Vagina (tissue), 2 donors: Measurements from ENCODE around the gene KCNH2. TPM values are rescaled to one million over a fixed set of nuclear protein-coding genes. Genes with fewer than 3 reads are reported as not detected.

Experiments
- DNase-seq, 2 donors: peaks; one replicate each; pipeline ENCODE4 v3.0.0-alpha.2; 2017; ENCODE audit errors: extremely low spot score in 2 of 2
- H3K27ac ChIP-seq: fragments of 200-600 bp; sonication (generic); one replicate; pipeline ENCODE4 v1.5.1; 2019
- H3K27me3 ChIP-seq: fragments of 200-600 bp; sonication (generic); one replicate; pipeline ENCODE4 v1.5.1; 2019
- H3K36me3 ChIP-seq, 2 donors: fragments of 200-600 bp; sonication (generic); one replicate each; pipeline ENCODE4 v1.5.1; 2017 to 2019
- H3K4me1 ChIP-seq: fragments of 200-600 bp; sonication (generic); one replicate; pipeline ENCODE4 v1.5.1; 2019
- H3K4me3 ChIP-seq, 2 donors: fragments of 200-600 bp; sonication (generic); 1 replicate in 1 of 2; 2 replicates in 1 of 2; pipeline ENCODE4 v1.5.1; 2016 to 2019
- H3K9me3 ChIP-seq: fragments of 200-600 bp; sonication (generic); one replicate; pipeline ENCODE4 v1.5.1; 2019
- CTCF ChIP-seq, 3 experiments: fragments of 450-650 bp in 2 of 3; fragments of 200-600 bp in 1 of 3; sonication (generic) in 1 of 3; IDR thresholded peaks; one replicate each; pipeline ENCODE4 v1.5.1; 2017 to 2019; ENCODE audit warnings: antibody characterized with exemption in 3 of 3, mild to moderate bottlenecking in 2 of 3, moderate library complexity in 2 of 3
- POLR2A ChIP-seq, 2 donors: fragments of 450-650 bp; IDR thresholded peaks; one replicate each; pipeline ENCODE4 v1.6.1; 2017; ENCODE audit warnings: antibody characterized with exemption in 2 of 2, mild to moderate bottlenecking in 2 of 2, moderate library complexity in 2 of 2
- POLR2AphosphoS5 ChIP-seq, 2 donors: sonication (generic); formaldehyde crosslinking; IDR thresholded peaks; one replicate each; pipeline ENCODE4 v1.9.0; 2017; ENCODE audit warnings: antibody characterized with exemption in 2 of 2, mild to moderate bottlenecking in 2 of 2, low read depth in 1 of 2; ENCODE audit not compliant: insufficient read depth in 1 of 2
- intact Hi-C: fragments of 100-400 bp; cut with DNase I; formaldehyde crosslinking; loops from one replicate; pipeline ENCODE4 v1.15.1; 2023
- total RNA-seq: library from RNA; depleted of rRNA; stranded (reverse); fragments of >200 nt; gene quantifications from one replicate; pipeline ENCODE4 v1.2.3, GENCODE V29; 2016

Gene KCNH2
- total RNA-seq, 1 donor from 2014 or later = 6.4 TPM

- Histone ChIP-seq H3K9me3 (no peaks in the 10 kb centered on the region), H3K36me3 (no peaks in the 10 kb centered on the region), H3K4me3 (no peak overlapping the region), H3K27me3 (no peaks in the 10 kb centered on the region), H3K27ac (no peak overlapping the region), H3K4me1 (peaks cover 8% of the 10 kb centered on the region)
- no peak for DNase-seq
- TF ChIP-seq POLR2A (IDR thresholded peaks at IDR 0.05) (no peak), POLR2AphosphoS5 (IDR thresholded peaks at IDR 0.05; ENCODE audit: insufficient read depth in 1 of 2, low read depth in 1 of 2) (no peak), CTCF (IDR thresholded peaks at IDR 0.05) (no peak)
- intact Hi-C loops = no loop called here
Observed at GRCh38 chr7:150908173-150908572, 69.9 kb downstream of the KCNH2 start.

- H3K4me1 ChIP-seq = peaks cover 8% of the 10 kb centered on the region
- no peak overlapping the region for H3K27ac ChIP-seq
- no peaks in the 10 kb centered on the region for H3K27me3 ChIP-seq
- no peak for DNase-seq
- no peaks in the 10 kb centered on the region for H3K36me3 ChIP-seq
- no peak overlapping the region for H3K4me3 ChIP-seq
- H3K9me3 ChIP-seq = no peaks in the 10 kb centered on the region
- TF ChIP-seq POLR2A (IDR thresholded peaks at IDR 0.05) (no peak), CTCF (IDR thresholded peaks at IDR 0.05) (no peak), POLR2AphosphoS5 (IDR thresholded peaks at IDR 0.05; ENCODE audit: insufficient read depth in 1 of 2, low read depth in 1 of 2) (no peak)
- intact Hi-C loops = no loop called here
Observed at GRCh38 chr7:150904011-150904909, 73.9 kb downstream of the KCNH2 start.

- no peak overlapping the region for H3K4me3 ChIP-seq
- H3K36me3 ChIP-seq = no peaks in the 10 kb centered on the region
- H3K27ac ChIP-seq = no peak overlapping the region
- DNase-seq = no peak
- H3K27me3 ChIP-seq = no peaks in the 10 kb centered on the region
- TF ChIP-seq POLR2AphosphoS5 (IDR thresholded peaks at IDR 0.05; ENCODE audit: insufficient read depth in 1 of 2, low read depth in 1 of 2) (peak in 1 of 2 donors; percentile 18), CTCF (IDR thresholded peaks at IDR 0.05) (no peak)
- intact Hi-C loops = no loop called here
- no peaks in the 10 kb centered on the region for H3K9me3 ChIP-seq
- peaks cover 8% of the 10 kb centered on the region for H3K4me1 ChIP-seq
Observed at GRCh38 chr7:150903606-150904005, 74.5 kb downstream of the KCNH2 start.

- intact Hi-C loops = no loop called here
- Histone ChIP-seq H3K36me3 (no peaks in the 10 kb centered on the region), H3K4me3 (no peak overlapping the region), H3K9me3 (no peaks in the 10 kb centered on the region), H3K4me1 (peaks cover 8% of the 10 kb centered on the region), H3K27ac (no peak overlapping the region), H3K27me3 (no peaks in the 10 kb centered on the region)
- TF ChIP-seq POLR2A (IDR thresholded peaks at IDR 0.05) (no peak), CTCF (IDR thresholded peaks at IDR 0.05) (no peak), POLR2AphosphoS5 (IDR thresholded peaks at IDR 0.05; ENCODE audit: insufficient read depth in 1 of 2, low read depth in 1 of 2) (no peak)
- DNase-seq = no peak
Observed at GRCh38 chr7:150902078-150903033, 75.8 kb downstream of the KCNH2 start.
